Psoas muscle (tissue), 8 donors: ENCODE results near the gene WDR38. TPM values are rescaled to one million over a fixed set of nuclear protein-coding genes. Genes with fewer than 3 reads are reported as not detected.

ENCODE experiments used
- ATAC-seq, 4 donors: fragments of 200-7000 bp; cut with Tn5 transposase; one replicate each; pipeline ENCODE4 v1.9.1; 2020; ENCODE audit warnings: moderate library complexity in 3 of 4, mild to moderate bottlenecking in 2 of 4
- DNase-seq, 2 donors: peaks; one replicate each; pipeline ENCODE4 v3.0.0-alpha.2; 2020
- H3K27ac ChIP-seq: fragments of 200-600 bp; one replicate; pipeline ENCODE4 v1.8.0; 2022
- H3K27me3 ChIP-seq, 3 donors: fragments of 200-600 bp in 1 of 3; one replicate each; pipeline versions ENCODE4 v1.6.1 to v1.8.0; 2013 to 2022; ENCODE audit warnings: low read length in 2 of 3, mild to moderate bottlenecking in 2 of 3, moderate library complexity in 1 of 3; ENCODE audit not compliant: insufficient read depth in 3 of 3
- H3K36me3 ChIP-seq, 2 donors: fragments of 200-600 bp in 1 of 2; one replicate each; pipeline versions ENCODE4 v1.6.1 to v1.8.0; 2013 to 2022; ENCODE audit warnings: low read depth in 1 of 2, mild to moderate bottlenecking in 1 of 2, moderate library complexity in 1 of 2; ENCODE audit not compliant: insufficient read depth in 1 of 2
- H3K4me1 ChIP-seq: fragments of 200-600 bp; one replicate; pipeline ENCODE4 v1.8.0; 2022
- H3K4me3 ChIP-seq: fragments of 200-600 bp; one replicate; pipeline ENCODE4 v1.8.0; 2022; ENCODE audit warnings: mild to moderate bottlenecking
- H3K9me3 ChIP-seq: fragments of 200-600 bp; one replicate; pipeline ENCODE4 v1.8.0; 2022
- CTCF ChIP-seq: fragments of 200-600 bp; IDR thresholded peaks from one replicate; pipeline ENCODE4 v1.8.0; 2022; ENCODE audit warnings: antibody characterized with exemption
- WGBS, 3 donors: extraction: QIAGEN DNeasy Blood & Tissue Kit; methylation state at CpG; one replicate each; pipeline versions ENCODE4 v1.1.6 to v1.1.7; 2013; 5-methylcytosine and 5-hydroxymethylcytosine counted together
- intact Hi-C, 2 donors: fragments of 100-400 bp; cut with DNase I; formaldehyde crosslinking; loops; one replicate each; pipeline versions ENCODE4 v1.11.0 to v1.14.2; 2022
- polyA plus RNA-seq, 3 donors: library from polyadenylated mRNA; stranded (reverse); fragments of 200-250 nt; gene quantifications; one replicate each; pipeline ENCODE4 v1.2.3, GENCODE V29; 2013
- total RNA-seq, 4 donors: library from RNA; stranded (reverse); fragmentation: NEBNext Ultra II Directional in 2 of 4; extraction: Animal tissue kit (Norgen Biotek cat#: 25700) in 2 of 4; gene quantifications; one replicate each; pipeline versions ENCODE4 v1.2.1 to v1.2.4, GENCODE V29; 2021 to 2023
- donor health status: healthy with polysubstance abuse.
- donor health status: DM: no; HTN: no; CAD: no; lungs with moderate emphysema.
- donor health status: Bipolar disorder and iron deficiency.
- donor health status: healthy.
- donor health status: DM: yes; HTN: yes; CAD: no.
- donor health status: DM: no; HTN: no; CAD: no.
- donor health status: DM: no; HTN: no; CAD: no.
- donor health status: DM: yes; HTN: yes; CAD: no.

Gene WDR38
- total and polyA plus RNA-seq, 7 donors = 0.05 TPM; not detected in 6

GRCh38 chr9:124809211-124809610 is 44.0 kb upstream of the WDR38 start:
- Histone ChIP-seq H3K4me3 (no peak overlapping the region), H3K4me1 (peaks cover 4% of the 10 kb centered on the region), H3K9me3 (no peaks in the 10 kb centered on the region), H3K36me3 (no peaks in the 10 kb centered on the region), H3K27me3 (no peaks in the 10 kb centered on the region), H3K27ac (no peak overlapping the region)
- WGBS, 3 donors = 89 to 93% (median 90%) methylated on average over 6 of the region's 6 CpGs
- TF ChIP-seq CTCF = no peak
- DNase-seq (no peak), ATAC-seq (no peak)
- intact Hi-C loops = no loop called here

- Histone ChIP-seq H3K4me3 (no peak overlapping the region), H3K27ac (no peak overlapping the region), H3K9me3 (no peaks in the 10 kb centered on the region), H3K4me1 (peaks cover 4% of the 10 kb centered on the region), H3K36me3 (no peaks in the 10 kb centered on the region), H3K27me3 (no peaks in the 10 kb centered on the region)
- 93 to 94% (median 93%) methylated on average over 59 to 60 of the region's 60 CpGs for WGBS, 3 donors
- DNase-seq = no peak
- no peak for ATAC-seq
- no peak for TF ChIP-seq CTCF
- intact Hi-C loops = no loop called here
These were observed 43.3 kb upstream of the WDR38 start for GRCh38 chr9:124809741-124810500.

- 56 to 71% (median 63%) methylated on average over 12 of the region's 12 CpGs for WGBS, 3 donors
- intact Hi-C loops = no loop called here
- ATAC-seq = peak in 1 of 4 donors; percentile 21
- TF ChIP-seq CTCF = no peak
- Histone ChIP-seq H3K36me3 (no peaks in the 10 kb centered on the region), H3K4me3 (no peak overlapping the region), H3K9me3 (no peaks in the 10 kb centered on the region), H3K27ac (peak overlapping the region; percentile 30), H3K4me1 (no peaks in the 10 kb centered on the region), H3K27me3 (no peaks in the 10 kb centered on the region)
- no peak for DNase-seq
These were observed 42.5 kb upstream of the WDR38 start for GRCh38 chr9:124810663-124811355.

GRCh38 chr9:124812441-124812876 is 40.8 kb upstream of the WDR38 start:
- Histone ChIP-seq H3K36me3 (no peaks in the 10 kb centered on the region), H3K4me1 (no peaks in the 10 kb centered on the region), H3K27ac (no peak overlapping the region), H3K27me3 (no peaks in the 10 kb centered on the region), H3K4me3 (no peak overlapping the region), H3K9me3 (no peaks in the 10 kb centered on the region)
- WGBS, 3 donors = 69 to 76% (median 73%) methylated on average over 6 of the region's 6 CpGs
- DNase-seq (peak in 1 of 2 donors; percentile 78), ATAC-seq (peak; percentile 43 to 57 (median 49))
- intact Hi-C loops = no loop called here
- no peak for TF ChIP-seq CTCF
